Measurements from ENCODE around the gene PLEKHM2.

The PLEKHM2 gene

GRCh38 chr1:15727021-15727420 is 42.9 kb downstream of the PLEKHM2 start:
- no peak for DNase-seq

GRCh38 chr1:15727424-15727823 is 43.3 kb downstream of the PLEKHM2 start:
- no peak for DNase-seq

- no peak for DNase-seq
These were observed 43.9 kb downstream of the PLEKHM2 start for GRCh38 chr1:15727866-15728534.

GRCh38 chr1:15728937-15729657 is 45.0 kb downstream of the PLEKHM2 start:
- no peak for DNase-seq

- no peak for DNase-seq
These were observed 46.3 kb downstream of the PLEKHM2 start for GRCh38 chr1:15730423-15730822.

GRCh38 chr1:15730936-15731335 is 46.8 kb downstream of the PLEKHM2 start:
- no peak for DNase-seq

- no peak for DNase-seq
These were observed 47.9 kb downstream of the PLEKHM2 start for GRCh38 chr1:15731735-15732685.

GRCh38 chr1:15732686-15733081 is 48.6 kb downstream of the PLEKHM2 start:
- no peak for DNase-seq

- DNase-seq, result no peak
These were observed 49.2 kb downstream of the PLEKHM2 start for GRCh38 chr1:15733218-15733725.

- no peak for DNase-seq
These were observed 49.7 kb downstream of the PLEKHM2 start for GRCh38 chr1:15733726-15734226.

- DNase-seq, result no peak
These were observed 50.2 kb downstream of the PLEKHM2 start for GRCh38 chr1:15734296-15734695.

GRCh38 chr1:15734901-15735300 is 50.8 kb downstream of the PLEKHM2 start:
- DNase-seq, result no peak

GRCh38 chr1:15735304-15736037 is 51.4 kb downstream of the PLEKHM2 start:
- DNase-seq, result no peak

- DNase-seq, result no peak
These were observed 52.1 kb downstream of the PLEKHM2 start, which contains the start of gene SLC25A34 for GRCh38 chr1:15736038-15736891. Gene SLC25A34 (plus strand): TSS chr1:15736258. CDS start chr1:15736486, 228 bp downstream.

GRCh38 chr1:15736892-15737261 is 52.8 kb downstream of the PLEKHM2 start:
- no peak for DNase-seq

- DNase-seq, result no peak
These were observed 53.5 kb downstream of the PLEKHM2 start for GRCh38 chr1:15737324-15738319.

- DNase-seq, result no peak
These were observed 54.4 kb downstream of the PLEKHM2 start for GRCh38 chr1:15738416-15739113.

GRCh38 chr1:15739259-15739658 is 55.1 kb downstream of the PLEKHM2 start:
- DNase-seq, result no peak

- DNase-seq, result no peak
These were observed 55.6 kb downstream of the PLEKHM2 start for GRCh38 chr1:15739745-15740144.

All from activated CD4-positive, alpha-beta T cell treated with anti-CD3 and anti-CD28 coated beads, Interleukin-2, amount 50 U/mL, for 4 hours (primary cell).